Measurements from ENCODE around the gene NFYB. TPM values are rescaled to one million over a fixed set of nuclear protein-coding genes. Genes with fewer than 3 reads are reported as not detected.

NFYB gene
- total RNA-seq, 1 donor from 2014 or later, result 100 TPM

- Mint-ChIP-seq H3K4me1 (no peaks in the 10 kb centered on the region), H3K36me3 (peaks cover 9% of the 10 kb centered on the region), H3K9me3 (no peaks in the 10 kb centered on the region), H3K27me3 (ENCODE audit: insufficient read depth, low read depth) (no peaks in the 10 kb centered on the region), H3K27ac (no peak overlapping the region), H3K4me3 (no peak overlapping the region)
- H4K20me1 ChIP-seq (ENCODE audit: low read depth), result no peaks in the 10 kb centered on the region
- no peaks in the 10 kb centered on the region for H3K79me2 ChIP-seq (ENCODE audit: low read depth)
- H3K4me3 ChIP-seq, result no peak overlapping the region
- no peak overlapping the region for H3K9ac ChIP-seq
- TF ChIP-seq CTCF (IDR thresholded peaks at IDR 0.05) (no peak), EZH2phosphoT487 (IDR thresholded peaks at IDR 0.05) (no peak), EZH2 (IDR thresholded peaks at IDR 0.05) (no peak)
- DNase-seq (ENCODE audit: low spot score), result no peak
- H3K4me2 ChIP-seq, result no peak overlapping the region
- no peaks in the 10 kb centered on the region for H3K4me1 ChIP-seq
- H3K36me3 ChIP-seq, result no peaks in the 10 kb centered on the region
- no peaks in the 10 kb centered on the region for H3F3A ChIP-seq (ENCODE audit: low read depth)
- no peaks in the 10 kb centered on the region for H3K27me3 ChIP-seq
- H3K9me3 ChIP-seq (ENCODE audit: low read depth), result no peaks in the 10 kb centered on the region
- H2AFZ ChIP-seq (replicated peaks), result no peak overlapping the region
- no peak overlapping the region for H3K27ac ChIP-seq
These were observed 40.1 kb downstream of the NFYB start for GRCh38 chr12:104097954-104098353.

GRCh38 chr12:104095289-104095688, 42.7 kb downstream of the NFYB start:
- no peaks in the 10 kb centered on the region for H3K79me2 ChIP-seq (ENCODE audit: low read depth)
- Mint-ChIP-seq H3K36me3 (peaks cover 9% of the 10 kb centered on the region), H3K4me1 (peaks cover 6% of the 10 kb centered on the region), H3K9me3 (no peaks in the 10 kb centered on the region), H3K27me3 (ENCODE audit: insufficient read depth, low read depth) (no peaks in the 10 kb centered on the region), H3K4me3 (no peak overlapping the region), H3K27ac (no peak overlapping the region)
- no peak overlapping the region for H2AFZ ChIP-seq (replicated peaks)
- H3K4me2 ChIP-seq, result no peak overlapping the region
- no peaks in the 10 kb centered on the region for H3K27me3 ChIP-seq
- no peak overlapping the region for H3K4me3 ChIP-seq
- DNase-seq (ENCODE audit: low spot score), result no peak
- H3F3A ChIP-seq (ENCODE audit: low read depth), result peaks cover 7% of the 10 kb centered on the region
- H3K9ac ChIP-seq, result no peak overlapping the region
- H3K36me3 ChIP-seq, result no peaks in the 10 kb centered on the region
- TF ChIP-seq EZH2 (IDR thresholded peaks at IDR 0.05) (no peak), CTCF (IDR thresholded peaks at IDR 0.05) (no peak), EZH2phosphoT487 (IDR thresholded peaks at IDR 0.05) (no peak)
- H3K4me1 ChIP-seq, result peaks cover 10% of the 10 kb centered on the region
- no peaks in the 10 kb centered on the region for H4K20me1 ChIP-seq (ENCODE audit: low read depth)
- no peak overlapping the region for H3K27ac ChIP-seq
- no peaks in the 10 kb centered on the region for H3K9me3 ChIP-seq (ENCODE audit: low read depth)

GRCh38 chr12:104094284-104094683, 43.7 kb downstream of the NFYB start:
- no peak overlapping the region for H3K4me3 Mint-ChIP-seq
- no peak overlapping the region for H3K4me2 ChIP-seq
- peaks cover 12% of the 10 kb centered on the region for H3K36me3 Mint-ChIP-seq
- H3K27me3 ChIP-seq, result no peaks in the 10 kb centered on the region
- TF ChIP-seq CTCF (IDR thresholded peaks at IDR 0.05), result no peak
- TF ChIP-seq EZH2 (IDR thresholded peaks at IDR 0.05), result no peak
- no peak for TF ChIP-seq EZH2phosphoT487 (IDR thresholded peaks at IDR 0.05)
- H3K9ac ChIP-seq, result no peak overlapping the region
- no peak overlapping the region for H2AFZ ChIP-seq (replicated peaks)
- peaks cover 7% of the 10 kb centered on the region for H3F3A ChIP-seq (ENCODE audit: low read depth)
- H3K9me3 ChIP-seq (ENCODE audit: low read depth), result no peaks in the 10 kb centered on the region
- no peaks in the 10 kb centered on the region for H3K27me3 Mint-ChIP-seq (ENCODE audit: insufficient read depth, low read depth)
- H3K4me1 Mint-ChIP-seq, result peaks cover 6% of the 10 kb centered on the region
- no peak for DNase-seq (ENCODE audit: low spot score)
- no peak overlapping the region for H3K4me3 ChIP-seq
- no peak overlapping the region for H3K27ac ChIP-seq
- H3K79me2 ChIP-seq (ENCODE audit: low read depth), result no peaks in the 10 kb centered on the region
- H3K36me3 ChIP-seq, result no peaks in the 10 kb centered on the region
- H4K20me1 ChIP-seq (ENCODE audit: low read depth), result no peaks in the 10 kb centered on the region
- H3K4me1 ChIP-seq, result peaks cover 10% of the 10 kb centered on the region
- H3K27ac Mint-ChIP-seq, result no peak overlapping the region
- no peaks in the 10 kb centered on the region for H3K9me3 Mint-ChIP-seq
